Measurements from ENCODE around the gene CHST1. TPM values are rescaled to one million over a fixed set of nuclear protein-coding genes. Genes with fewer than 3 reads are reported as not detected.

Gene CHST1
- total and polyA plus RNA-seq, 10 of the 15 experiments (the other 5 are each of a cell fraction or from before 2014, with no cell fraction given) = not detected

DNA sequence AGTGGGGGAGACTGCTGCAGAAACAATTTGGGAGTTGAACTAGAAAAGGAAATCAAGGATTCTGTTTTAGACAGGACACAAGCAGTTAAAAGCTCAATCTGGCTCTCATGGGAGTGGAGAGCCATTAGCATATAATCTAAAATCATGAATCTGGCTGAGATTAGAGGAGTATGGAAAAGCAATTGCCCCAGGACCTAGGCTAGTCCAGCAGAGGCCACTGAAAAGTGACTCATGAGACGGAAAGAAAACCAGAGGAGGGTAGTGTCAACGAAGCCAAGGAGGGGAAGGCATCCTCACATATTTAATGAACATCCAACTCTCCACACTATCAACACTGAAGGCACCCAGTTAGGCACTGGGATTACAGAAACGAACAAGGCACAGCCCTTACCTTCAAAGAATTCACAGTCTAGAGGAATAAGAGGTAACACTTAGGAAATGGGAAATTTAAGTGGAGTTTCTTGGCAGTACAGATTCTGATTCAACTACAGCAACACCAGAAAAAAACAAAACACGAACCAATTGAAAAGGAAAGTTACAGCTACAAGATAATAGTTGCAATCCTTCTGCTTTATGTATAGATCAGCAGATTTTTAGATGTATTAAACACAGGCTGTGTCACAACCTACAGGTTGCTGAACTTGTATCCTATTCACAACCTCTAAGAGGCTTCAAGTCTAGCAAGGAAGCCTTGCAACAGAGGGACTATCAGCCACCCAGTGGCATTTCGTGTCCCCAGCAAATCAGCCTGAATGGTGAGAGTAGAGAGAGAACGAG, 43.7 kb upstream of the CHST1 start (continued):
- TF ChIP-seq, protein P1, sequence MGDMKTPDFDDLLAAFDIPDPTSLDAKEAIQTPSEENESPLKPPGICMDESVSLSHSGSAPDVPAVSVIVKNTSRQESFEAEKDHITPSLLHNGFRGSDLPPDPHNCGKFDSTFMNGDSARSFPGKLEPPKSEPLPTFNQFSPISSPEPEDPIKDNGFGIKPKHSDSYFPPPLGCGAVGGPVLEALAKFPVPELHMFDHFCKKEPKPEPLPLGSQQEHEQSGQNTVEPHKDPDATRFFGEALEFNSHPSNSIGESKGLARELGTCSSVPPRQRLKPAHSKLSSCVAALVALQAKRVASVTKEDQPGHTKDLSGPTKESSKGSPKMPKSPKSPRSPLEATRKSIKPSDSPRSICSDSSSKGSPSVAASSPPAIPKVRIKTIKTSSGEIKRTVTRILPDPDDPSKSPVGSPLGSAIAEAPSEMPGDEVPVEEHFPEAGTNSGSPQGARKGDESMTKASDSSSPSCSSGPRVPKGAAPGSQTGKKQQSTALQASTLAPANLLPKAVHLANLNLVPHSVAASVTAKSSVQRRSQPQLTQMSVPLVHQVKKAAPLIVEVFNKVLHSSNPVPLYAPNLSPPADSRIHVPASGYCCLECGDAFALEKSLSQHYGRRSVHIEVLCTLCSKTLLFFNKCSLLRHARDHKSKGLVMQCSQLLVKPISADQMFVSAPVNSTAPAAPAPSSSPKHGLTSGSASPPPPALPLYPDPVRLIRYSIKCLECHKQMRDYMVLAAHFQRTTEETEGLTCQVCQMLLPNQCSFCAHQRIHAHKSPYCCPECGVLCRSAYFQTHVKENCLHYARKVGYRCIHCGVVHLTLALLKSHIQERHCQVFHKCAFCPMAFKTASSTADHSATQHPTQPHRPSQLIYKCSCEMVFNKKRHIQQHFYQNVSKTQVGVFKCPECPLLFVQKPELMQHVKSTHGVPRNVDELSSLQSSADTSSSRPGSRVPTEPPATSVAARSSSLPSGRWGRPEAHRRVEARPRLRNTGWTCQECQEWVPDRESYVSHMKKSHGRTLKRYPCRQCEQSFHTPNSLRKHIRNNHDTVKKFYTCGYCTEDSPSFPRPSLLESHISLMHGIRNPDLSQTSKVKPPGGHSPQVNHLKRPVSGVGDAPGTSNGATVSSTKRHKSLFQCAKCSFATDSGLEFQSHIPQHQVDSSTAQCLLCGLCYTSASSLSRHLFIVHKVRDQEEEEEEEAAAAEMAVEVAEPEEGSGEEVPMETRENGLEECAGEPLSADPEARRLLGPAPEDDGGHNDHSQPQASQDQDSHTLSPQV (IDR thresholded peaks at IDR 0.05) = no peak
- TF ChIP-seq, protein P2, sequence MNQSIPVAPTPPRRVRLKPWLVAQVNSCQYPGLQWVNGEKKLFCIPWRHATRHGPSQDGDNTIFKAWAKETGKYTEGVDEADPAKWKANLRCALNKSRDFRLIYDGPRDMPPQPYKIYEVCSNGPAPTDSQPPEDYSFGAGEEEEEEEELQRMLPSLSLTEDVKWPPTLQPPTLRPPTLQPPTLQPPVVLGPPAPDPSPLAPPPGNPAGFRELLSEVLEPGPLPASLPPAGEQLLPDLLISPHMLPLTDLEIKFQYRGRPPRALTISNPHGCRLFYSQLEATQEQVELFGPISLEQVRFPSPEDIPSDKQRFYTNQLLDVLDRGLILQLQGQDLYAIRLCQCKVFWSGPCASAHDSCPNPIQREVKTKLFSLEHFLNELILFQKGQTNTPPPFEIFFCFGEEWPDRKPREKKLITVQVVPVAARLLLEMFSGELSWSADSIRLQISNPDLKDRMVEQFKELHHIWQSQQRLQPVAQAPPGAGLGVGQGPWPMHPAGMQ (IDR thresholded peaks at IDR 0.05; ENCODE audit: borderline replicate concordance) = no peak
- TF ChIP-seq HCFC1 (IDR thresholded peaks at IDR 0.05; ENCODE audit: low read length) = no peak
- TF ChIP-seq, protein P3, sequence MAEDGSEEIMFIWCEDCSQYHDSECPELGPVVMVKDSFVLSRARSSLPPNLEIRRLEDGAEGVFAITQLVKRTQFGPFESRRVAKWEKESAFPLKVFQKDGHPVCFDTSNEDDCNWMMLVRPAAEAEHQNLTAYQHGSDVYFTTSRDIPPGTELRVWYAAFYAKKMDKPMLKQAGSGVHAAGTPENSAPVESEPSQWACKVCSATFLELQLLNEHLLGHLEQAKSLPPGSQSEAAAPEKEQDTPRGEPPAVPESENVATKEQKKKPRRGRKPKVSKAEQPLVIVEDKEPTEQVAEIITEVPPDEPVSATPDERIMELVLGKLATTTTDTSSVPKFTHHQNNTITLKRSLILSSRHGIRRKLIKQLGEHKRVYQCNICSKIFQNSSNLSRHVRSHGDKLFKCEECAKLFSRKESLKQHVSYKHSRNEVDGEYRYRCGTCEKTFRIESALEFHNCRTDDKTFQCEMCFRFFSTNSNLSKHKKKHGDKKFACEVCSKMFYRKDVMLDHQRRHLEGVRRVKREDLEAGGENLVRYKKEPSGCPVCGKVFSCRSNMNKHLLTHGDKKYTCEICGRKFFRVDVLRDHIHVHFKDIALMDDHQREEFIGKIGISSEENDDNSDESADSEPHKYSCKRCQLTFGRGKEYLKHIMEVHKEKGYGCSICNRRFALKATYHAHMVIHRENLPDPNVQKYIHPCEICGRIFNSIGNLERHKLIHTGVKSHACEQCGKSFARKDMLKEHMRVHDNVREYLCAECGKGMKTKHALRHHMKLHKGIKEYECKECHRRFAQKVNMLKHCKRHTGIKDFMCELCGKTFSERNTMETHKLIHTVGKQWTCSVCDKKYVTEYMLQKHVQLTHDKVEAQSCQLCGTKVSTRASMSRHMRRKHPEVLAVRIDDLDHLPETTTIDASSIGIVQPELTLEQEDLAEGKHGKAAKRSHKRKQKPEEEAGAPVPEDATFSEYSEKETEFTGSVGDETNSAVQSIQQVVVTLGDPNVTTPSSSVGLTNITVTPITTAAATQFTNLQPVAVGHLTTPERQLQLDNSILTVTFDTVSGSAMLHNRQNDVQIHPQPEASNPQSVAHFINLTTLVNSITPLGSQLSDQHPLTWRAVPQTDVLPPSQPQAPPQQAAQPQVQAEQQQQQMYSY (CRISPR knock-in tag; IDR thresholded peaks at IDR 0.05) = no peak
- no peak for TF ChIP-seq SP1 (IDR thresholded peaks at IDR 0.05; ENCODE audit: low read depth, low read length)
